Left lung (tissue), 10 donors: ENCODE measurements around the gene LAMA4. TPM values are rescaled to one million over a fixed set of nuclear protein-coding genes. Genes with fewer than 3 reads are reported as not detected.
A peak's percentile ranks its signal among the peaks of the same experiment; 100 is the strongest.

Experiments used
- ATAC-seq: fragments of 200-7000 bp; cut with Tn5 transposase; one replicate; pipeline ENCODE4 v1.9.1; 2020; ENCODE audit warnings: moderate library complexity
- DNase-seq, 4 donors: peaks; one replicate each; pipeline ENCODE4 v3.0.0-alpha.2; 2013 to 2020
- H3K27ac ChIP-seq, 2 donors: fragments of 200-600 bp; sonication (generic) in 1 of 2; one replicate each; pipeline versions ENCODE4 v1.5.0 to v1.8.0; 2020 to 2021
- H3K27me3 ChIP-seq, 2 donors: fragments of 200-600 bp; sonication (generic) in 1 of 2; one replicate each; pipeline versions ENCODE4 v1.5.0 to v1.8.0; 2020 to 2021
- H3K36me3 ChIP-seq, 2 donors: fragments of 200-600 bp; sonication (generic) in 1 of 2; one replicate each; pipeline versions ENCODE4 v1.5.0 to v1.8.0; 2020 to 2021
- H3K4me1 ChIP-seq, 2 donors: fragments of 200-600 bp; one replicate each; pipeline ENCODE4 v1.8.0; 2021
- H3K4me3 ChIP-seq, 2 donors: fragments of 200-600 bp; sonication (generic) in 1 of 2; one replicate each; pipeline versions ENCODE4 v1.5.0 to v1.8.0; 2020 to 2021; ENCODE audit warnings: mild to moderate bottlenecking in 1 of 2
- H3K9me3 ChIP-seq, 2 donors: fragments of 200-600 bp; sonication (generic) in 1 of 2; one replicate each; pipeline versions ENCODE4 v1.5.0 to v1.8.0; 2020 to 2021
- CTCF ChIP-seq, 2 donors: fragments of 200-600 bp; sonication (generic) in 1 of 2; IDR thresholded peaks; one replicate each; pipeline versions ENCODE4 v1.5.0 to v1.8.0; 2021; ENCODE audit warnings: antibody characterized with exemption in 2 of 2
- intact Hi-C, 2 donors: fragments of 100-400 bp; cut with DNase I; formaldehyde crosslinking; loops; one replicate each; pipeline versions ENCODE4 v1.11.2 to v1.14.2; 2022
- polyA plus RNA-seq, 6 donors: library from polyadenylated mRNA; unstranded; fragments of 120-200 nt; gene quantifications; one replicate each; pipeline ENCODE4 v1.2.1, GENCODE V29; 2013; ENCODE audit not compliant: insufficient read length in 6 of 6
- total RNA-seq, 2 donors: library from RNA; stranded (reverse); fragmentation: NEBNext Ultra II Directional; extraction: Animal tissue kit (Norgen Biotek cat#: 25700); gene quantifications; one replicate each; pipeline ENCODE4 v1.2.1, GENCODE V29; 2021
- donor health status: DM: no; HTN: yes; CAD: no.
- donor health status: DM: no; HTN: no; CAD: no.

The LAMA4 gene
- total and polyA plus RNA-seq, 8 donors = 87.5 to 258 (median 216) TPM

- no peak for TF ChIP-seq CTCF (IDR thresholded peaks at IDR 0.05)
- ATAC-seq (peak; percentile 71), DNase-seq (peak in 3 of 4 donors; percentile 37 to 80 (median 62))
- Histone ChIP-seq H3K36me3 (no peaks in the 10 kb centered on the region), H3K4me1 (no peaks in the 10 kb centered on the region), H3K4me3 (peak overlapping the region; percentile 49 to 53), H3K27me3 (peaks cover 0 to 38% of the 10 kb centered on the region in 2 donors), H3K9me3 (no peaks in the 10 kb centered on the region), H3K27ac (peak overlapping the region; percentile 87)
- intact Hi-C loops = no loop called here
Observed at GRCh38 chr6:112251171-112251875, 3.0 kb downstream of the LAMA4 start.

GRCh38 chr6:112249489-112249888, 4.9 kb downstream of the LAMA4 start:
- Histone ChIP-seq H3K4me3 (no peak overlapping the region), H3K27me3 (peaks cover 0 to 25% of the 10 kb centered on the region in 2 donors), H3K36me3 (no peaks in the 10 kb centered on the region), H3K9me3 (no peaks in the 10 kb centered on the region), H3K4me1 (peaks cover 0 to 11% of the 10 kb centered on the region in 2 donors), H3K27ac (peak overlapping the region; percentile 26 to 87)
- DNase-seq = no peak
- intact Hi-C loops = no loop called here
- no peak for TF ChIP-seq CTCF (IDR thresholded peaks at IDR 0.05)
- ATAC-seq = no peak

- Histone ChIP-seq H3K9me3 (no peaks in the 10 kb centered on the region), H3K4me3 (no peak overlapping the region), H3K27me3 (peaks cover 0 to 3% of the 10 kb centered on the region in 2 donors), H3K4me1 (peaks cover 0 to 14% of the 10 kb centered on the region in 2 donors), H3K36me3 (no peaks in the 10 kb centered on the region), H3K27ac (peak overlapping the region; percentile 11 to 23)
- no peak for TF ChIP-seq CTCF (IDR thresholded peaks at IDR 0.05)
- intact Hi-C loops = no loop called here
- ATAC-seq = no peak
- DNase-seq = no peak
Observed at GRCh38 chr6:112247275-112247674, 7.1 kb downstream of the LAMA4 start.

- Histone ChIP-seq H3K27me3 (no peaks in the 10 kb centered on the region), H3K9me3 (no peaks in the 10 kb centered on the region), H3K4me1 (peaks cover 0 to 14% of the 10 kb centered on the region in 2 donors), H3K36me3 (no peaks in the 10 kb centered on the region), H3K4me3 (no peak overlapping the region), H3K27ac (peak overlapping the region; percentile 18 to 55)
- intact Hi-C loops = no loop called here
- DNase-seq (peak in 1 of 4 donors; percentile 73), ATAC-seq (peak; percentile 27)
- no peak for TF ChIP-seq CTCF (IDR thresholded peaks at IDR 0.05)
Observed at GRCh38 chr6:112245511-112246203, 8.7 kb downstream of the LAMA4 start.
